HFFc6 (cell line): Measurements from ENCODE around the gene DOCK4. TPM values are rescaled to one million over a fixed set of nuclear protein-coding genes. Genes with fewer than 3 reads are reported as not detected.
A peak's percentile ranks its signal among the peaks of the same experiment; 100 is the strongest.

ENCODE experiments used
- DNase-seq: peaks from one replicate; pipeline ENCODE4 v3.0.0-alpha.2; 2018
- H3K27ac Mint-ChIP-seq: 2 replicates; pipeline ENCODE4 v1.8.0; 2020; ENCODE audit warnings: mild to moderate bottlenecking, mixed read lengths
- H3K27me3 Mint-ChIP-seq: 2 replicates; pipeline ENCODE4 v1.8.0; 2021; ENCODE audit warnings: mild to moderate bottlenecking, moderate library complexity, mixed read lengths; ENCODE audit not compliant: insufficient read depth
- H3K36me3 Mint-ChIP-seq: 2 replicates; pipeline ENCODE4 v1.8.0; 2021; ENCODE audit warnings: low read depth, mixed read lengths
- H3K4me1 Mint-ChIP-seq: 2 replicates; pipeline ENCODE4 v1.8.0; 2020; ENCODE audit warnings: low read depth, mixed read lengths
- H3K4me3 Mint-ChIP-seq: 2 replicates; pipeline ENCODE4 v1.8.0; 2020; ENCODE audit warnings: mild to moderate bottlenecking, moderate library complexity, mixed read lengths
- H3K9me3 Mint-ChIP-seq: 2 replicates; pipeline ENCODE4 v1.8.0; 2020; ENCODE audit warnings: mild to moderate bottlenecking, mixed read lengths
- total RNA-seq, 6 experiments: library from RNA; stranded (reverse); fragmentation: NEBNext Ultra II Directional; extraction: Animal tissue kit (Norgen Biotek cat#: 25700); gene quantifications; 2 replicates in 1 of 6; 3 replicates in 5 of 6; pipeline ENCODE4 v1.2.3, GENCODE V29; 2021
- TF ChIP-seq, protein P1 (sequence below): fragments of 200-600 bp; sonication (generic); IDR thresholded peaks from 2 replicates; pipeline ENCODE4 v1.5.0; 2021; ENCODE audit warnings: antibody characterized with exemption, mild to moderate bottlenecking

The DOCK4 gene
- total RNA-seq, 6 experiments from 2014 or later: 2.2 to 3.9 (median 3.3) TPM

DNA sequence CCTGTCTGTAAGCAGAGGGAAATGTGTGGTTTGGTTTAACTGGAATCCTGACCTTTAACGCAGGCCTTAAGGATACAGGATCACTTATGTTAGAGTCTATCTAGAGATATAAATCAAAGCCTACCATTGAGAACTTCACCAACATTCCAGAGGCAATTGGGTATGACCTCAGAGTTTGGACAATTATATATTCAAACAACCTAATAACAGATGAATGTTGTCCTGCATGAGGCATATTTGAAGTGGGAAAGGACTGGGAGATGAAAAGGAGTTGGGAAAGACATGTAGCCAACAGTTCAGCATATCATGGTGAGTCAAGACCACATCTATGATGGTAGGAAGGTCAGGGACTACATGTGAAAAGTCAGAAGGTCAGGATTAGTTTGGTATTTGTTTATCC, 274.2 kb downstream of the DOCK4 start:
- no peaks in the 10 kb centered on the region; the same call in 1 of the 2 replicates for H3K27me3 Mint-ChIP-seq
- H3K4me1 Mint-ChIP-seq: peaks cover 29% of the 10 kb centered on the region
- DNase-seq: no peak
- no peaks in the 10 kb centered on the region for H3K9me3 Mint-ChIP-seq
- no peak overlapping the region for H3K4me3 Mint-ChIP-seq
- H3K36me3 Mint-ChIP-seq: no peaks in the 10 kb centered on the region
- TF ChIP-seq, protein P1, sequence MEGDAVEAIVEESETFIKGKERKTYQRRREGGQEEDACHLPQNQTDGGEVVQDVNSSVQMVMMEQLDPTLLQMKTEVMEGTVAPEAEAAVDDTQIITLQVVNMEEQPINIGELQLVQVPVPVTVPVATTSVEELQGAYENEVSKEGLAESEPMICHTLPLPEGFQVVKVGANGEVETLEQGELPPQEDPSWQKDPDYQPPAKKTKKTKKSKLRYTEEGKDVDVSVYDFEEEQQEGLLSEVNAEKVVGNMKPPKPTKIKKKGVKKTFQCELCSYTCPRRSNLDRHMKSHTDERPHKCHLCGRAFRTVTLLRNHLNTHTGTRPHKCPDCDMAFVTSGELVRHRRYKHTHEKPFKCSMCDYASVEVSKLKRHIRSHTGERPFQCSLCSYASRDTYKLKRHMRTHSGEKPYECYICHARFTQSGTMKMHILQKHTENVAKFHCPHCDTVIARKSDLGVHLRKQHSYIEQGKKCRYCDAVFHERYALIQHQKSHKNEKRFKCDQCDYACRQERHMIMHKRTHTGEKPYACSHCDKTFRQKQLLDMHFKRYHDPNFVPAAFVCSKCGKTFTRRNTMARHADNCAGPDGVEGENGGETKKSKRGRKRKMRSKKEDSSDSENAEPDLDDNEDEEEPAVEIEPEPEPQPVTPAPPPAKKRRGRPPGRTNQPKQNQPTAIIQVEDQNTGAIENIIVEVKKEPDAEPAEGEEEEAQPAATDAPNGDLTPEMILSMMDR: no peak
- no peak overlapping the region for H3K27ac Mint-ChIP-seq

DNA sequence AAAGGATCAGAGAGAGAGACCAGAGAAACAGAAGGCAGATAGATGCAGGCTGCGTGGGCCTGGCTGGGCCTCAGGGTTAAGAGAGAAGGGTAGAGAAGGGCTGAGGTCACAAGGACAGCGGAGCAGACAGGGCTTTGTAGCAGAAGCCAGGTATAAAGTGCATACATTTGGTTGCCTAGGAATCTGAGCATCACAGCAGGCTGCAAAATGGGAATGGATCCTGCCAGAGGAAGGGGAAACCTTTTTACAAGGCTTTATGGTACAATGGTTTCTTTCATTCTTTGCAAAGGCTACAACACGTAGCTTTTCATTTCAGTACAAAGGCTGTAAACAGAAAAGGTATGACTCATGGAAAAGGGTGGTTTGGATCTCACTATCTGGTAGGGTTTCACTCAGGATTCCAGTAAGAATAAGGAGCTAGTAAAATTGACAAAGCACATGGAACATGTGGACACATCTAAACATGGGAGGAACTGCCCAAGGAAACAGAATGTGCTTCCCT, 275.1 kb downstream of the DOCK4 start:
- Mint-ChIP-seq H3K4me1 (peaks cover 29% of the 10 kb centered on the region), H3K9me3 (no peaks in the 10 kb centered on the region), H3K27ac (peak overlapping the region; percentile 3; the same call in 1 of the 2 replicates), H3K4me3 (no peak overlapping the region), H3K27me3 (no peaks in the 10 kb centered on the region; the same call in 1 of the 2 replicates), H3K36me3 (no peaks in the 10 kb centered on the region)
- DNase-seq: peak; percentile 12
- TF ChIP-seq, protein P1: no peak

DNA sequence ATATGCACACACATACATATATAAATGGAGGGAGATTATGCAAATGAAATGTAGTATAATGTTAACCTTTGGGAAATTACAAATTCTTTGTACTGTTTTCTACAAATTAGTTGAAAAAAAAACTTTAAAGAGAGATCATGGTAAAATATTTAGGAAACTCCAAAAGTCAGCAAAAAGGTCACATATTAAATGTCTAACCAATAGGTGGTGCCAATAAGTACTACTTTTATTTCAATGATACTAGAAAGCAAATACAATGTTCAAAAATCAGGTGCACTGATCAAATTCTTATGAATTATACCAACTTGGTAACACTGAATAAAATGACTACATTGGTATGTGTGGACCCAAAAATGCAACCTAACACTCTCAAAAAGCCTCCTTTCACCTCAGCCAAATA, 276.9 kb downstream of the DOCK4 start:
- H3K36me3 Mint-ChIP-seq: no peaks in the 10 kb centered on the region
- H3K9me3 Mint-ChIP-seq: no peaks in the 10 kb centered on the region
- no peak for DNase-seq
- no peak overlapping the region for H3K4me3 Mint-ChIP-seq
- TF ChIP-seq, protein P1: peak; percentile 38
- H3K27ac Mint-ChIP-seq: no peak overlapping the region
- H3K27me3 Mint-ChIP-seq: peaks cover 1% of the 10 kb centered on the region; the same call in 1 of the 2 replicates
- peaks cover 29% of the 10 kb centered on the region for H3K4me1 Mint-ChIP-seq

DNA sequence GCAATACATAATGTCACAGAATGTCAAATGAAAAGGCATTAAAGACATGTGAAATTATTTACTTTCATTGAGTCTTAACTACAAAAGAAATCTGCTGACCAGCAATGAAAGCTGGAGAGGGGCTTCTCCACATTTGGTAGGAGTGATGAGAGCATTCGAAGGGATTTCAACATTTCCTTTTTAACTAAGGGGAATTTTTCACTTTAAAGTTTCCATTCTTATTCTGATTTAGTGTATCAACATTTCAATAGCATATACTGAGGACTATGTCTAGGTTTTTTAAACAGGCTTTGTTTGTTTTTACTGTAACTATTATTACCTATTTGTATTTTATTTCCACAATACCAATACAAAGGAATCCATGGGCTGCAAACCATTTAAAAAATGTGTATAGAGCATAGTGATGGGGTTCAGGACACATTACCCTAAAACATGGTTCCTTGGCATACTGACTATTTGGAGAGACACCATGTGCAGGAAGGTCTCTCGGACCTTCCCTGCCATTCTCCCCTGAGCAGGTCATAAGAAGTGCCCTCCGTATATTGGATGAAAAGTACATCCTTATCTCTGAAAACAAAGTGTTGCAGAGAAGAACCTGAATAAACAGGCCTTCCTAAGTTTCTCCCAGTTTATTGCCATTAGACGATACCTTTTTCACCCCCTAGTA, 278.7 kb downstream of the DOCK4 start:
- no peaks in the 10 kb centered on the region for H3K36me3 Mint-ChIP-seq
- DNase-seq: no peak
- TF ChIP-seq, protein P1: no peak
- no peak overlapping the region for H3K4me3 Mint-ChIP-seq
- H3K27me3 Mint-ChIP-seq: peaks cover 5% of the 10 kb centered on the region; the same call in 1 of the 2 replicates
- no peaks in the 10 kb centered on the region for H3K9me3 Mint-ChIP-seq
- H3K4me1 Mint-ChIP-seq: peaks cover 22% of the 10 kb centered on the region
- no peak overlapping the region for H3K27ac Mint-ChIP-seq

DNA sequence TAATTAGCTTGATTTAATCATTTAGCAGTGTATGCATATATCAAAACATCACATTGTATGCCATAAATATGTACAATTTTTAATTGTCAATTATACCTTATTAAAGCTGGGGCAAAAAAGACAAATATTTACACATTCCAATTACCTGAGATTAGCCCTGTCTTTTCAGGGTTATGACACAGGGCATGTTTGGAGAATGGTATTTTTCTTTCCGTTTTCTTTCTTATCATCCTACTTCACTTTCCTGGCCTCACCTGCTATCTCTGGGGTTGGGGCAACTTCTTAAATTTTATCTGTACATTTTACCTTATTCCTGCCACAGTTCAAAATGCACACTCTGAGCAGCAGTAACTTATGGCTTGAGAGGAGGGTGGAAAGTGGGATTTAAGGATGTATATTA, 285.9 kb downstream of the DOCK4 start:
- Mint-ChIP-seq H3K4me1 (peaks cover 25% of the 10 kb centered on the region), H3K4me3 (no peak overlapping the region), H3K27me3 (peaks cover 9% of the 10 kb centered on the region), H3K36me3 (no peaks in the 10 kb centered on the region), H3K27ac (no peak overlapping the region), H3K9me3 (no peaks in the 10 kb centered on the region)
- DNase-seq: no peak
- TF ChIP-seq, protein P1: no peak
